ENCODE results near the gene AFAP1.

DNA sequence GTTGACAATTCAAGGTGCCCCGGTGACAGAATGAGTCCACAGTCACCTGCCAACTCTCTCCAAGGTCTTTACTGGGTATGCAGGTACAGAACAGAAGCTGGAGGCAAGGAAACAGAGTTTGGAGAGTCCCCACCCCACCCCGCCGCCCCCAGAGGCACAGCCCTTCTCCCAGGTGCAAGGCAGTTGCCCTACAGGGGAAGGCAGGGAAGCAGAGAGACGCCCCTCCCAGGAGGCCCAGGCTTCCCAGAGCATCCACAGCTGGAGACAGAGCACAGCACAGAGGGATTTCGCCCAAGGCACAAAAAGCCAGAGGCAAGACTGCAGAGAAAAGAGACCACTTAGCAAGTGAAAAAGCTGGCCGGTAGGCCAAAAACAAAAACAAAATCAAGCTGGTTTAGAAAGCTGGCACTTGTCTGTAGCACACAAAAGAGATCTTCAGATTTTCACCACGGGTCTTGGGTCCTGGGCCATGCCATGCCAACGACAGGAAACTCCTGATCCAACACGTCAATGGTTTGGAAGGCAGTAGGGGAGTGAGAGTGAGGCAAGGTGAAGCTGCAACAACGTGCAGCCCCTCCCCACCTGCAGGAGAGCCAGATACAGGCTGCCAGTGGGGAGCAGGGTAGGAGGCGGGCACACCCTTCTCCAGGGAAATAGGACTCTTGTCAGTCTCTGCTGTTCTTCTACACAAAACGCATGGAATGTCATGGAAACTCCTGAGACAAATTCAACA, 113.3 kb downstream of the AFAP1 start:
- TF ChIP-seq, protein P1, sequence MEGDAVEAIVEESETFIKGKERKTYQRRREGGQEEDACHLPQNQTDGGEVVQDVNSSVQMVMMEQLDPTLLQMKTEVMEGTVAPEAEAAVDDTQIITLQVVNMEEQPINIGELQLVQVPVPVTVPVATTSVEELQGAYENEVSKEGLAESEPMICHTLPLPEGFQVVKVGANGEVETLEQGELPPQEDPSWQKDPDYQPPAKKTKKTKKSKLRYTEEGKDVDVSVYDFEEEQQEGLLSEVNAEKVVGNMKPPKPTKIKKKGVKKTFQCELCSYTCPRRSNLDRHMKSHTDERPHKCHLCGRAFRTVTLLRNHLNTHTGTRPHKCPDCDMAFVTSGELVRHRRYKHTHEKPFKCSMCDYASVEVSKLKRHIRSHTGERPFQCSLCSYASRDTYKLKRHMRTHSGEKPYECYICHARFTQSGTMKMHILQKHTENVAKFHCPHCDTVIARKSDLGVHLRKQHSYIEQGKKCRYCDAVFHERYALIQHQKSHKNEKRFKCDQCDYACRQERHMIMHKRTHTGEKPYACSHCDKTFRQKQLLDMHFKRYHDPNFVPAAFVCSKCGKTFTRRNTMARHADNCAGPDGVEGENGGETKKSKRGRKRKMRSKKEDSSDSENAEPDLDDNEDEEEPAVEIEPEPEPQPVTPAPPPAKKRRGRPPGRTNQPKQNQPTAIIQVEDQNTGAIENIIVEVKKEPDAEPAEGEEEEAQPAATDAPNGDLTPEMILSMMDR (IDR thresholded peaks at IDR 0.05): no peak
- no peak for TF ChIP-seq POLR2A (IDR thresholded peaks at IDR 0.05)

All from lower leg skin (tissue), 3 donors.